GM12865 (cell line): ENCODE data around the gene RNASE9.

Source experiments
- DNase-seq: peaks from one replicate; pipeline ENCODE4 v3.0.0; 2010; ENCODE audit warnings: low read depth
- H3K4me3 ChIP-seq: 2 replicates; pipeline ENCODE4 v1.5.1; 2011; ENCODE audit warnings: mild to moderate bottlenecking, low read depth, low read length, control low read depth
- TF ChIP-seq, protein P1 (sequence below): IDR thresholded peaks from 2 replicates; pipeline ENCODE4 v1.5.1; 2011; ENCODE audit warnings: low read length, control low read depth, low read depth, inconsistent platforms; ENCODE audit not compliant: insufficient read depth; ENCODE audit errors: missing control alignments

RNASE9 gene

DNA sequence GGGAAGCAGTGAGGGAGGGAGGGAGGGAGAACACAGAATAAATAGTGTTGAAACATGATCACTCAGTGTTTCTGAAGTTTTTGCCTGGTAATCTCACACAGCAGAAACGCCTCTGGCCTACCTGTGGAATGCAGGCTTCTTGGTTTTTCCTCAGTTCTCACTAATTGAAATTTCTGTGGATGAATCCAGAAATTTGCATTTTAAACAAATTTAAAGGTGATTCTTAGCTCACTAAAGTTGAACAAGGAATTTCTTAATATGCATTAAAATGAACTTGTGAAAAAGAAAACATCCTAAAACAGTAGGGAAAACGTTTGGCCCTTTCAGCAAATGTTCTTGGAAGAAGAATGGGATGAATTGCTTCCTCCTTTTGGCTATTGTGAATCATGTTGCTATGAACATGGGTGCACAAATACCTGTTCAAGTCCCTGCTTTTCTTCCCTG lies 1.4 kb downstream of the RNASE9 start:
- no peak for DNase-seq
- TF ChIP-seq, protein P1, sequence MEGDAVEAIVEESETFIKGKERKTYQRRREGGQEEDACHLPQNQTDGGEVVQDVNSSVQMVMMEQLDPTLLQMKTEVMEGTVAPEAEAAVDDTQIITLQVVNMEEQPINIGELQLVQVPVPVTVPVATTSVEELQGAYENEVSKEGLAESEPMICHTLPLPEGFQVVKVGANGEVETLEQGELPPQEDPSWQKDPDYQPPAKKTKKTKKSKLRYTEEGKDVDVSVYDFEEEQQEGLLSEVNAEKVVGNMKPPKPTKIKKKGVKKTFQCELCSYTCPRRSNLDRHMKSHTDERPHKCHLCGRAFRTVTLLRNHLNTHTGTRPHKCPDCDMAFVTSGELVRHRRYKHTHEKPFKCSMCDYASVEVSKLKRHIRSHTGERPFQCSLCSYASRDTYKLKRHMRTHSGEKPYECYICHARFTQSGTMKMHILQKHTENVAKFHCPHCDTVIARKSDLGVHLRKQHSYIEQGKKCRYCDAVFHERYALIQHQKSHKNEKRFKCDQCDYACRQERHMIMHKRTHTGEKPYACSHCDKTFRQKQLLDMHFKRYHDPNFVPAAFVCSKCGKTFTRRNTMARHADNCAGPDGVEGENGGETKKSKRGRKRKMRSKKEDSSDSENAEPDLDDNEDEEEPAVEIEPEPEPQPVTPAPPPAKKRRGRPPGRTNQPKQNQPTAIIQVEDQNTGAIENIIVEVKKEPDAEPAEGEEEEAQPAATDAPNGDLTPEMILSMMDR, result no peak
- no peak overlapping the region for H3K4me3 ChIP-seq

DNA sequence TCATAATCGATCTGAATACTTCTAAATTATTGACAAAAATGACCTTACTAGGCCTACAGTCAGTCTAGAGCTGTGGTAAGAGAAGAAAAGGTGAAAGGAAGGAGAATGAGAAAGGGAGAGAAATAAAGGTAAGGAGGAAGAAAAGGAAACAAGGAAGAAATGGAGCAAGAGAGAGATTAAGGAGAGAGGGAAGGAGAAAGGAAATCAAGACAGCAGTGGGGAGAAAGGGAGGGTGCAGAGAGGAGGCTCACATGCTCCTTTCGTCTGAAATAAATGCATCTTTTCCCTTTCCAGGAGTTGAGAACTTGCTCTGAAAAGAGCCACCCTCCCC lies 3.7 kb downstream of the RNASE9 start:
- no peak for DNase-seq
- H3K4me3 ChIP-seq, result no peak overlapping the region
- TF ChIP-seq, protein P1, result no peak

DNA sequence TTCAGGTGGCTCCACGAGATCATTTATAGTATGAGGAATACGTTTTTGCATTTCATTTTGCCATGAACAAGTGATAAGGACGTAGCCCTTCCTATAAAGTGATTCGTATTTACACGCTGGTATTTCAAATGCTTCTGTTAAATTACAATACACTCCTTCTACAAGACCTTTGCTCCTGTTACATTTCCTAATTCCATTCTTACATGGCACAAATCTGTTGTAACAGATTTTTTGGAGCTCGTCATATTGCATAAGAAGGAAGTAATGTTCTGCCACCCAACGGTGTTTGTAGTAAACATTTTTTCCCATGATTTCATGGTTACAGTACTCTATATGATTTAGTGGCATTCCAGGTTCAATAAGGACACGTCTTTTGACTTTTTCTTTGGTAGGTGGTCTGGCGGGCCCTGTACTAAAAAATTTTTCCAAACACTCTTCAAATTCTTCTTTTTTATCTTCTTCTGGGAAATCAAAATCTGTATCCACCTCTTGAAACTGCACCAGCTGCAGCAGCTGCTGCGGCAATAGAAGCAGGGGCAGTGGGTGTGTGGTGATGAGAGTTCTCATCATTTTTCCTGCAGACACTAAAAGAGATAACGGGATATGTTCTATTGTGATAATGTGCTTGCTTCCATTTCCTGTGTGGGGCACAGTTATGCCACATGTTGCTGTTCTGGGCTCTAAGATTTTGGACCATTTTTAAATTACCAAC lies 4.2 kb downstream of the RNASE9 start:
- no peak overlapping the region for H3K4me3 ChIP-seq
- TF ChIP-seq, protein P1, result no peak
- DNase-seq, result no peak

DNA sequence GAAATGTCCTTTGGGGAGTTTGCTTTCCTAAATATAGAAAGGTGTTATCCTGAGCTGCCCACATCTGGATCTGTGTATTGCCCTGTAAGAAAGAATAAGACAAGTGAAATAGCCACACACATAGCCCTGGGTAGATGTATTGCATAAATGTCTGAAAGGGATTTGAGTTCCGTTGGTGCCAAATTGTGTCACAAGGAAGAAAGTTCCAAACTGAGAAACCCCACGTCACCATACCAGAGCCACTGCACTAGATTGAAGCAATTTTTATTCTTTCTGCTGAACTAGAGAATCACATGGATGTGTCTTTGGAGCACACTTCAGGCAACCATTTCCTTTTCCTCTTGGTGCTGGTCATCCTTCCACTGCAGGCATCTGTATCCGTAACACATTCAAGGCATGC lies 5.0 kb downstream of the RNASE9 start:
- DNase-seq, result no peak
- no peak overlapping the region for H3K4me3 ChIP-seq
- TF ChIP-seq, protein P1, result no peak

DNA sequence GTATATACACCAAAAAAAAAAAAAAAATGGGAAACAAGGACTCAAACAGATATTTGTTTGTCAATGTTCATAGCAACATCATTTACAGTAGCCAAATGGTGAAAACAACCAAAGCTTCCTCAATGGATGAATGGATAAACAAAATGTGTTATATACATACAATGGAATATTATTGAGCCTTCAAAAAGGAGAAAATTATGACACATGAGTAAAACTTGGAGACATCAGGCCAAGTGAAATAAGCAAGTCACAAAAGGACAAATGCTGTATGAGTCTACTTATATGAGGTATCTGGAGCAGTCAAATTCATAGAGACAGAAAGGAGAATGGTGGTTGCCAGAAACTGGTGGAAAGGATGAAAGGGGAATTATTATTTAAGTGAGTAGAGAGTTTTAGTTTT lies 7.8 kb downstream of the RNASE9 start:
- TF ChIP-seq, protein P1, result no peak
- DNase-seq, result no peak
- no peak overlapping the region for H3K4me3 ChIP-seq

DNA sequence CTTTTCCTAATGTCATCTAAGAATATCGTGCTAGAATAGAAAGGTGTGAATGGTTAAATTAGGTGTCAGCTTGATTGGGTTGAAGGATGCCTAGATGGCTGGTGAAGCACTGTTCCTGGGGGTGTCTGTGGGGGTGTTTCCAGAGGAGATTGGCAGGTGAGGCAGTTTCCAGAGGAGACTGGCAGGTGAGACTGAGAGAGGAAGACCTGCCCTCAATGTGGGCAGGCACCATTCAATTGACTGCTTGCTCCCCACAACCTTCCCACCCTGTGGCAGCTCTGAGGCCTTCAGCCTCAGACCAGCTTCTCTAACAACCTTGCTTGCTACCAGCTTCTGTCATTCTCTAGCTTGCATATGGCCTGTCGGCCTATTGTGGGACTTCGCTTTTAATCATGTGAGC lies 9.2 kb downstream of the RNASE9 start:
- DNase-seq, result no peak
- TF ChIP-seq, protein P1, result no peak
- H3K4me3 ChIP-seq, result no peak overlapping the region

DNA sequence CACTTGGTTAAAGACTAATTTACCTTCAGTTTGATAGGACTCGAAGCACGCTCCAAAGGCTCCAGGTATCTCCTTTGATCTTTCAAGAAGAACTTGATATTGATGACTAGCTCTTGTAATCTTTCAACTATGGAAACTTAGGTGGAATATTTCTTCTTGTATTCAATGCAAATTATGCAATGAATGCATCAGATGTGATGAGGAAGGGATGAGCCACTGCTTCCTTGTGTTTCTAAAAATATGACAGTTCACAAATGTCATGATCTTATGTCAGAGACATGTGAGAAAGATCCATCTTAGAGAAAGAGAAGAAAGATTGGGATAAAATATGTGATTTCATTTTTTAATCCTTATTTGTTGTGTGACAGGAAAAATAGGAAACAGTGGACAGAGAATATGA lies 9.9 kb downstream of the RNASE9 start:
- DNase-seq, result no peak
- TF ChIP-seq, protein P1, result no peak

More for the DNA sequence above, 9.9 kb downstream of the RNASE9 start:
- no peak overlapping the region for H3K4me3 ChIP-seq
